NCI-H1694 treated with DMSO at 0.1 percent for 48 hours (cell line): ENCODE data around the gene EPHB4.
A peak's percentile ranks its signal among the peaks of the same experiment; 100 is the strongest.

ENCODE experiments used
- DNase-seq: peaks from one replicate; lab custom pipeline; 2025; lab: John Stamatoyannopoulos, UW

EPHB4 gene

DNA sequence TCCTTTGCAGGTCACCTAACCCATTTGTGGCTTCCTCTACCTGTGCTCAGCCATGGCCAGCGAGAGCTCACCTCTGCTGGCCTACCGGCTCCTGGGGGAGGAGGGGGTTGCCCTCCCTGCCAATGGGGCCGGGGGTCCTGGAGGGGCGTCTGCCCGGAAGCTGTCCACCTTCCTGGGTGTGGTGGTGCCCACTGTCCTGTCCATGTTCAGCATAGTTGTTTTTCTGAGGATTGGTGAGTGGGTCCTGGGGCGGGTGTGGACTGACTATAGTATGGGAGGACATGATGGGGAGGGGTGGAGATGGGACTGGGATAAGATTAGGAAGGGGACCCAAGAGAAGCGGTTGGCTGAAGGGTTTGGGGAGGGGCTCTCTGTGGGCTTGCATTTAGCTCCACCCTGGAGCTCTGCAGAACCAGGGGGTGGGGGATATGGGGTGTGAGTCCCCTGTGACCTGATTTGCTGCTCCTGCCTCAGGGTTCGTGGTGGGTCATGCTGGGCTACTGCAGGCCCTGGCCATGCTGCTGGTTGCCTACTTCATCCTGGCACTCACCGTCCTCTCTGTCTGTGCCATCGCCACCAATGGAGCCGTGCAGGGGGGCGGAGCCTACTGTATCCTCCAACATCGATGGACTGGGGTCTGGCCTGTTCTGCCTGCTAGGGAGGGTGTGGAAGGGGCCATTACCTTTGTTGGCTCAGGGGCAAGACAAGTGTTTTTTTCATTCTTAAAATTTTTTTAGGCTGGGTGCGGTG is 27.0 kb upstream of the EPHB4 start:
- no peak for DNase-seq

DNA sequence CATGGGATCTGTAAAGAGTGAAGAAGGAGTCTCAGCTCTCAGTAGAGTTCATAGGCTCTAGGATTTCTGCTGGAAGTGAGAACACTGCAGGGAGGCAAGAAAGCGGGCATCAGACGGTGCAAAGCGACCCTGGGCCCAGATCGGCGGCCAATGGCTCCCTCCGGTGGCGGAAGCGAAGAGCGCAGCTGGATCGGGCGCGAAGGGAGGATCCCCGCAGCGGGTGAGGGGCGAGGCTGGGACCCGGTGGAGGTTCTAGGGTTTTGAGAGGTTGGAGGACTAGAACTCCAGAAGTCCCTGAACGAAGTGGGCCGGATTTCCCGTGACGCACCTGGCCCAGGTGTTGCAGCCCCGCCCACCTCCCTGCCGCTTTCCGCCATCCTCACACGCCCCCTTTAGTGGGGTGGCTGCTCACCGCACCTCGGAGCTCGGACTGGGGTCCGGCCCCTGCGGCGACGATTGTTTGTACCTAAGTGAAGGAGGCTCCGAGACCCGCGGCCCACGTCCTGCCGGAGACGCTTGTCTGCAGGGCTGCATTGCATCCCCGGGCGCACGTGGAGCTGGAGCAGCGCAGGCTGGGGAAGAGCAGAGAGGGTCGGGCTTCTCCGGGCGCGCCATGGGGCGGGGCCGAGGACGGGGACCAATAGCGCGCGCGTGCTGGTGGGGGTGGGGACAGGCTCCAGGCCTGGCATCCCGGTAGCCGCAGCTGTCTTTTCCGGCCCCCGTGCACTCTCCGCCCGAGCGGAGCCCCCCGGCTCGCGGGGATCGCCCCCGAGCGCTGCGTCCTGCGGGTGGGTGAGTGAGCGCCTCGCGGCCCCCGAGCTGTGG is 24.9 kb upstream of the EPHB4 start, which contains the start of gene SLC12A9:
Gene SLC12A9, plus strand, starts transcription at position 666 of the 825 bp plus-strand sequence. CDS start 1,485 bp downstream, outside the sequence.
- peak; percentile 78 for DNase-seq

DNA sequence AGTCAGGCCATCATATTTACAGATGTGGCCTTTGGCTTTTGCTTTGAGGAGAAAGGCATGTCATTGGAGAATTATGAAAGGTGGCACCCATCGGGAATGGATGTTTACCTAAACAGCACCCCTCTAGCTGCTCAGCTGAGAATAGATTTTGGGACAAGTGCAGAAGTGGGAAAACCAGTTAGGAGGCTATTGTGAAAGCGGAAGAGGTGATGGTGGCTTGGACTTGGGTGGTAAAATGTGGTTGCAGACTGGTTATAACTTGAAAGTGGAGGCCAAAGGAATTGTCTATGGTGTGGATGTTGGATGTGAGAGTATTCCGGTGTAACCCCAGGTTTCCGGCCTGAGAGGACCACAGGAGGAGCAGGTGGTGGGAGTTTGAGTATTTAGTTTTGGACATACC is 20.0 kb upstream of the EPHB4 start:
- DNase-seq = no peak

DNA sequence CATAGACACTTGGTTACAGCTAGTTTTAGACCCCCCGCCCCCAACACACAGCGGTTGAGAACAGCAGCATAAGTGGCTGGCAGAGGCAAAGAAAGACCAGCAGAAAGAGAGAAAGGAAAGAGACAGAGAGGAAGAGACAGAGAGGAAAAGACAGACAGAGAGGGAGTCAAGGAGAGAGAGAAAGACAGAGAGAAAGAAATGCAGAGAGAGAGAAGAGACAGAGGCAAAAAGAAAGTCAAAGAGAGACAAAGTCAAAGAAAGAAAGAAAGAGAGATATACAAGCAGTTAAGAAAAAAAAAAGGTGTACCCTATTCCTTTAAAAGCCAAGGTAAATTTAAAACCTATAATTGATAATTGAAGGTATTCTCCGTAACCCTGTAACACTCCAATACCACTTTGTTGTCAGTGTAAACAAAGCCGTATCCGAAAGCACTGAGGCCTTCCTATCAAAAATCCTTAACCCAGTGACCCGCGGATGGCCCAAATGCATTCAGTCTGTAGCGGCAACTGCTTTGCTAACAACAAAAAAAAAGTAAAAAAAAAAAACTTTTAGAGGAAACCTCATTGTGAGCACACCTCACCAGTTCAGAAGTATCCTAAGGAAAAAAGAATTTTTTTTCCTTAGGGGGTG is 13.3 kb upstream of the EPHB4 start:
- DNase-seq = no peak

DNA sequence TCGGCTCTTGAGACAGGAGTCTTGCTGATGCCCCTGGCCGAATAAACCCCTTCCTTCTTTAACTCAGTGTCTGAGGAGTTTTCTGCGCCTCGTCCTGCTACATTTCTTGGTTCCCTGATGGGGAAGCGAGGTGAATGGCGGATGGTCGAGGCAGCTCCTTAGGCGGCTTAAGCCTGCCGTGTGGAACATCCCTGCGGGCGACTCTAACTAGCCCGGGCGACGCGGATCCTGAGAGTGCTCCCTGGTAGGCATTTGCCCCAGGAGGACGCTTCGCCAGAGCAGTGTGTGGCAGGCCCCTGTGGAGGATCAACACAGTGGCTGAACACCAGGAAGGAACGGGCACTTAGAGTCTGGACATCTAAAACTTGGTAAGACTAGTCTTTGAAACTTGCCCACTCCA is 12.0 kb upstream of the EPHB4 start:
- DNase-seq = no peak

DNA sequence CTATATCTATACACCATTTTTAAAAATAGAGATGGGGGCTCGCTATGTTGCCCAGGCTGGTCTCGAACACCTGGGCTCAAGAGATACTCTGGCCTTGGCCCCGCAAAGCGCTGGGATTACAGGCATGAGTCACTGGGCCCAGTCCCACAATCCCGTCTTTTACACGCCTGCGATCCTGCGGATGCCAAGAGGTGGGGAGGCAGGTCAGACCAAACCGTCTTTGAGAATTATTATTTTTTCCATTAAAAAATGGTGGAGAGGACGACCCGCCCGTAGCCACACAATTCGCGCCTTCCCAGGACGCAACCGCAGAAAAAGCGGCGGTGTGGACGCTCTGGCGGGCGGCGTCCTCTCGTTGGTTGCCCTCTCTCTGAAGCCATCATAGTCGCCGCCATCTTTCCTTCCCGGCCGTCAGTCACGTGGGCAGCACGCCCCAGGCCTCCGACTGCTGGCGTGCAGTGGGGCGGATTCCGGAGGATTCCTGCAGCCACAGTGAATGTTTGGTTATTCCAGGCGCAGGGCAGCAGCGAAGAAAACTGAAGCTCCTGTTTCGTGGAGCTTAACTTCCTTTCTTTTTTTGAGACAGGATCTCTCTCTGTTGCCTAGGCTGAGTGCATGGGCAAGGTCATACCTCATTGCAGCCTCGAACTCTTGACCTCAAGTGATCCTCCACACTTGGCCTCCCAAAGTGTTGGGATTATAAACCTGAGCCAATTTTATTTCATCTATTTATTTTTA is 9.9 kb upstream of the EPHB4 start:
- no peak for DNase-seq

DNA sequence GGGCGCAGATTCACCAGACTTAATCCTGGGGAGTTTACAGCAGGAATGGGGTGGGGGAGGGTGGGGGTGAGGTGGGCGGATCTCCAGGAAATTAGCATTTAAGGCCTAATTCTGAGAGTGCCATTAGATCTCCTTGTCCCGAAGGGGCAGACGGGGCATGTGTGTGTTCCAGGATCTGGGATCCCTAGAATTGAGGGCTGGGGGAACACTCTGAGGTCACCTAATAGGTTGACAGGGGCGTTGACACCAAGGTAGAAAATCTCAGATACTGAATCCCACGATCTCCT is 9.4 kb upstream of the EPHB4 start:
- no peak for DNase-seq

DNA sequence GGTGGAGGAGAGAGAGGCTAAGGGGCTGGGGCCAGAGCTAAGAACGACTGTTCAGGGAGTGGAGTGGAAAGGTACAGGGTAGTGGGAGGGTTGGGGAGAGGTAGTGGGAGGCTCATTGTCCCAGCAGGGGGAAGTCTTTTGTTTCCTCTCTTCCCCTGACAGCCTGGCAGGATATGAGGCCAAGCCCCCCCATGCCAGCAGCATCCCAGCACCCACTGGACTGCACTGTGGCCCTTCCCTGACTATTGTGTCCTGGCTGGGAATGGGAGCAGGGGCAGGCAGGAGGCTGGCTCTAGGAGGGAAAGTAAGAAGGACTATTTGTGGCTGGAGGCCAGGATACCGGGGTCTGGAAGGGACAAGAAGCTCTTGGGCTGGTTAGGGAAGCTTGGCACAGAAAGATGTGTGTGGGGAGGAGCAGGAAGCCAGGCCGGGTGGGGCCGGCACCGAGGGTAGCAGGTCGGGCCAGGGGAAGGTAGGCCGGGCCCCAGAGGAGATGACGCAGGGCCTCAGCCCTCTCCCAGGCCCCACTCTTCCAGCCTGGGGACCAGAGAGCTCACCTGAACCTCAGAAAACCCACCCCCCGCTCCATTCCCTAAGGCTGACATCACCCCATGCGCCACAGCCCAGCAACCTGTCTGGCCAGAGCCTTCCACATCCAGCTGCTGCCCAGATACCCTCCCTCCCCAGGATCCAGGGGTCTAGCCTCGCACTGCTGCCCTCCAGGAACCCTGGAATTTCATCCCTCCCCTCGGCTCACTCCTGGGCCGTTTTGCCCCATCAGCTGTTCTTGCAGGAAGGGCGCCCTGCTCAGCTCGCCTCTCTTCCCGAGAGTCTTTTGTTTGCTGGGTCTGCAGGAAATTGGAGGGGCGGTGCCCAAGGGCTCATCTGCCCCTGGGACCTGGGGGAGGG is 8.8 kb upstream of the EPHB4 start:
- no peak for DNase-seq

DNA sequence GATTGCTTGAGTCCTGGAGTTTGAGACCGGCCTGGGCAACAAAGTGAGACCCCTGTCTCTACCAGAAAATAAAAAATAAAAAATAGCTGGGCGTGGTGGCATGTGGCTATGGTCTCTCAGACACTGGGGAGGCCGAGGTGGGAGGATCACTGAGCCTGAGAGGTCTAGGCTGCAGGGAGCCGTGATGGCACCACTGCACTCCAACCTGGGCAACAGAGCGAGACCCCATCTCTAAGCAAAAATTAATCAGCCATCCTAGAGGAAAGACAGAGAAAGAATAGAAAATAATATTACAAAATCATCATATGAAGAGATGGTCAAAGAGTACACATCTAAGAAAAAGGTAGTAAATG is 4.9 kb upstream of the EPHB4 start:
- DNase-seq = no peak

DNA sequence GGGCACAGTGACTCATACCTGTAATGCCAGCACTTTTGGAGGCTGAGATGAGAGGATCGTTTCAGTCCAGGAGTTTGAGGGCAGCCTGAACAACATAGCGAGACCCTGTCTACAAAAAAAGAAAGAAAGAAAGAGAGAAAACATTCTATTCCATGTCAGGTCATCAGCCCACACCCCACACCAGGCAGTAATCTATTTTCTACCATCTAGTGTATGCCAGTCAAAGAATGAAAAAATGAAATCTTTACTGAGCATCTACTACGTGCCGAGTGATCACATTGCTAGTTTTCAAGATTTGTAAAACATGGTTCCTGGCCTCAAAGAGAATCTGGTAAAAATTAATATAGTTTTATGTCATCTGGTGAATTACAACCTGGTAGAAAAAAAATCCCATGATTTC is 3.1 kb upstream of the EPHB4 start:
- DNase-seq = no peak

DNA sequence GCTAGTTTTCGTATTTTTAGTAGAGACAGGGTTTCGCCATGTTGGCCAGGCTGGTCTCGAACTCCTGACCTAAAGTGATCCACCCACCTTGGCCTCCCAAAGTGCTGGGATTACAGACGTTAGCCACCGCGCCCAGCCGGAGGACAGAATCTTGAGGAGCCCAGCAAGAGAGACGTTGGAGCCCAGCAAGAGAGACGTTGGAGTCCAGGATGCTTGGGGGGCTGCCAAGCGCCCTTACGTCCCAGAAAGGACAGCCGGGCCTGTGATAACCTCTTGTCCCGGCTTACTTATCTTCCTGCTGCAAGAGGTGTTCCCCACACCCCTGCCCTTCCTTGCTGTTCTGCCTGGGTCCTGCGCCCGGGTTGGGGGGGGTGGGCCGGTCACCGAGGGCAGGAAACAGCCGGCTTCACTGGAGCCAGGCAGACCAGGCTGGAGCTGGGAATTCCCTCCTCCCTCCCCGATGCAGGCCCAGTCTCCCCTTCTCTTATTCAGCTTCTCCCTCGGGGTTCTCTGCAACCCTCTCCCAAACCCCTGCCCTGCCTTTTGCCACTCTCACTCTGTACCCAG is 1.9 kb upstream of the EPHB4 start:
- DNase-seq = no peak

DNA sequence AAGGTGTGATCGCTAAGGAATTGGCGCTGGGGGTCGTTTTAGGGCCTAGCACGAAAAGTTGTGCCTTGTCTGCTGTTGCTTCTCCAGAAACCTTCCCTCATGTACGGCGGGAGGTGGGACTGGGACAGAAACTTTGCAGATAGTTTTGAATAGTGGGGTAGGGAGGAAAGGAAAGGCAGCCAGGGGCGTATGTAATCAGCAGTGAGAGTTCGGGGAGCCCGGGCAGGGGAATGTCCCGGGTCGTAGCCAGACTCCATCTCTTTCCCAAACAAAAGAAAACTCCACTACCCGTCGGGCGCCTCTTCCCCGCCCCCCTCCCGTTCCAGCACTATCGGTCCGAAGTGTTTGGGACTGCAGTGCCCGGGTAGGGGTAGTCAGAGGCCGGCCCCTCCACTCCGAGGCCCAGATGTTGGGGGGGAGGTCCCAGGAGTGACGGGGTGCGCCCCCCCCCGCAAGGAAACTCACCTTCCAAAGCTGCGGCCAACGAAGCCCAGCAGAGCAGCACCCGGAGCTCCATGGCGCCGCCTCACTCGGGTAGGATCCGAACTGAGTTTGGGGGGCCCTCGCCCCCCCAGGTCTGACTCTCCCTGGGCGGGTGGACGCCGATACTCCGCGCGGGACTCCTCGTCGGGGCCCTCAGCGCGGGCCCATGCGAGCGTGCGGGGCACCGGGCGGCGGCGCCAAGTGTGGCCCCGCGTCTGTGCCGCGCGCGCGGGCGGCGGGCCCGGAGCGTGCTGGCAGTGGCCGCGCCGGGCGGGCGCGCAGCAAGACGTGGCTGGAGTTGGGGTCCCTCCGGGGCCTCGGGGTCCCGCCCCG is 601 bp downstream of the EPHB4 start:
- no peak for DNase-seq

DNA sequence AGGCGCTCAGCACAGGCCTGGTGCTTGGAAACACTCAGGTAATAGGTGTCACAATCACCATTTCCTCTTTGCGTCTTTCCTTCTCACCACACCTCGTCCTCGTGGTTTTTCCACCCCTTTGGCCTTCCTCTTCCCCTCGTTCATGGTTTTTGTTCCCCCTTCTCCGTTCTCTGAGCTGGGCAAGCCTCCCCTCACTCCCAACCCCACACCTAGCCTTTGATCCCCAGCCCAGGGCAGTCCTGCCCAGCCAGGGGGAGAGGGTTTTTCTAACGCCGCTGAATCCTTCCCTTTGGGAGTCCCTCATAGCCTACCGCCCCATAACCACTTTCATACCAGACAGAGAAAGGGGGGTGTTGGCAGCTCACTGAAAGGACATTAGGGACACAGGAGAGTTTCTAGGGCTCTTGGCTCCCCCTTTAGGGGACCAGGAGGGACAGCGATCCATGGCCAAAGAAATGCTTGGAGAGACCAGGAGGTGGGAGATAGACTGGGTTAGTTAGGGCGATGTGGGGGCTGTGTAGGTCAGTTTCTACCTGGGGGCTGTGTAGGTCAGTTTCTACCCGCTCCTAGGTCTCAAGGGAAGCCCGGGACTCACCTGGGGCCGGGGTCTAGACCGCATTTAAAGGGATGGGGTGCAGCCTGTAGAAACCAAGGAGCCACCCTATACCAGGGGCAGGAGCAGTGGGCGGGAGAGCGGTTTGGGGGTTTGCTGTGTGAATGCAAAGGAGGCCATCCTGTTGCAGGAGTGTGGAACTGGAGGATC is 1.4 kb downstream of the EPHB4 start:
- peak; percentile 12 for DNase-seq

DNA sequence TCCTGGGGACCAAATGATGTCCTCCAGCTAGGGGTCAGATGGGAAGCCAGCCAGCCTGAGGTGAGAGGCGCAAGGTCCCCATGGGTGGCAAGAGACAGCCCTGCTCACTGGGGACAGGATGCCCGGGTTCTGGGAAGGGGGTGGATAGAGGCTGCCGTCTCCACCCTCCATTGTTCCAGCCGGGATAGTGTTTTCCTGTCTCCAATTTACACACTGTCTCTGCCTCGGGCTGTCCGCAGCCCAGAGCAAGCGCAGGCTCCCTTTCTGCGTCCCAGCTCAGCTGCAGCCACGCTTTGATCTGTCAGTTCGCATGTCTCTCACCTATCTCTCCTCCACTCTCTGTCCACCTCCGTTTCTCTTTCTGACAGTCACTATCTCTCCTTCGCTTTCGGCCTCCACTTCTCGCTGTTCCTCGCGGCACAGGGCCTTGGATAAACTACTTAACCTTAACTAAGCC is 2.1 kb downstream of the EPHB4 start:
- no peak for DNase-seq

DNA sequence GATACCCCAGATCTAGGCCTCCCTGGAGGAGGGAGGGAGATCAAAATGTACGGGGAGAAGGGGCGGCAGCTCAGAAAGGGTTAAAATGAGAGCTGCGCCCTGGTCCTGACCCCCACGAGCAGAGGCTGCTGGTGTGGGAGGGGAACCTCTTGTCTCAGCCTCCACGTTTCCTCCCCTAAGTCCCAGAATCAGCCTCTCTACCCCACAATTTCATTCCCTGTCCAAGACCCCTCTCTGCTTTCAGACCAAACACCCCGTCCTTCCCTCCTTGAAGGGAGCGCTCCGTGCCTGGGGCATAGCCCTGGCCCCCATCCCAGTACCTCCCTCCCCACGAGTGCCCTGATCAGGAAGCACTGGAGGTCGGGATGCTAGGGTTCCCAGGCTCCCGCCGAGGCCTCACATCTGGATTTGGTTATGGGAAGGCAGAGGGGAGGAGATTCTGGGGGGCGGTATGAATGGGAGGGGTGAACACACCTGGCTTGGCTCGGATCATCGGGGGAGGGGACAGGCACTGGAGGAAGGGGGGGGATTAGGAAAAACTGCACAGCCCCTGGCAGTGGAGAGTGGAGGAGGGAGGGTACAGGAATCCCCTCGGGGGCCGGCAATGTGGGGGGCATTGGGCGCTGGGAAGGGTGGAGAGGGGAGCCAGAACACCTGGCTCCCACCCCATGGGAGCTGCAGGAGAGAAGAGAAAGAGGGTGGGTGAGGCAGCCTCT is 2.7 kb downstream of the EPHB4 start:
- no peak for DNase-seq

DNA sequence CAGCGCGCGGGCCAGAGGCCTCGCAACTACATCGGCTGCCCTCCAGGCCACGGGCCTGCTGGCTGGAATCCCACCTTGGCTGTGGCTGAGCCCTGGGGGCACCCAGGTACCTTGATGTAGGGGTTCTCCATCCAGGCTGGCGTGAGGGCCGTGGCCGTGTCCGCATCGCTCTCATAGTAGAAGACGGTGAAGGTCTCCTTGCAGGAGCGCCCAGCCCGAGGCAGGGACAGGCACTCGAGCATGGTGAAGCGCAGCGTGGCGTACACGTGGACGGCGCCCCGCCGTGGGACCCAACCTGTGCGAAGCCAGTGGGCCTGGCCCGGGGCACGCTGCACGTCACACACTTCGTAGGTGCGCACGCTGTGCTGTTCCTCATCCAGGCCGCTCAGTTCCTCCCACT is 3.8 kb downstream of the EPHB4 start:
- no peak for DNase-seq

DNA sequence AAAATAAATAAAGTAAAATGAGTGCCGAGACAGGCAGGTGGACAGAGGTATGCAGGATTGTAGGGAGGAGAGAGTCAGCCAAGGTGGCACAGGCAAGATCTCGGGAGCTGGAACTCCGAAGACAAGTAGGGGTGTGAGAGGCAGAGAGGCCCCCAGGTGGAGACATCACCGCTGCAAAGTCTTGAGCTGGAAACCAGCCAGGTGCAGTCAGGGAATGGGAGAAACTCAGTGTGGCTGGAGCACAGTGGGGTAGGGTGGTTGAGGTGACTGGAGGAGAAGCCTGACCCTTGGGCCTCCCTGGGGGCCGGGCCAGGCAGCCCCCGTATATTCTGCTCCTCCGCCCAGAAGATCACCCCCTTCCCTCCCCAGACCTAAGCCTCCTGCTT is 4.2 kb downstream of the EPHB4 start:
- DNase-seq = no peak

DNA sequence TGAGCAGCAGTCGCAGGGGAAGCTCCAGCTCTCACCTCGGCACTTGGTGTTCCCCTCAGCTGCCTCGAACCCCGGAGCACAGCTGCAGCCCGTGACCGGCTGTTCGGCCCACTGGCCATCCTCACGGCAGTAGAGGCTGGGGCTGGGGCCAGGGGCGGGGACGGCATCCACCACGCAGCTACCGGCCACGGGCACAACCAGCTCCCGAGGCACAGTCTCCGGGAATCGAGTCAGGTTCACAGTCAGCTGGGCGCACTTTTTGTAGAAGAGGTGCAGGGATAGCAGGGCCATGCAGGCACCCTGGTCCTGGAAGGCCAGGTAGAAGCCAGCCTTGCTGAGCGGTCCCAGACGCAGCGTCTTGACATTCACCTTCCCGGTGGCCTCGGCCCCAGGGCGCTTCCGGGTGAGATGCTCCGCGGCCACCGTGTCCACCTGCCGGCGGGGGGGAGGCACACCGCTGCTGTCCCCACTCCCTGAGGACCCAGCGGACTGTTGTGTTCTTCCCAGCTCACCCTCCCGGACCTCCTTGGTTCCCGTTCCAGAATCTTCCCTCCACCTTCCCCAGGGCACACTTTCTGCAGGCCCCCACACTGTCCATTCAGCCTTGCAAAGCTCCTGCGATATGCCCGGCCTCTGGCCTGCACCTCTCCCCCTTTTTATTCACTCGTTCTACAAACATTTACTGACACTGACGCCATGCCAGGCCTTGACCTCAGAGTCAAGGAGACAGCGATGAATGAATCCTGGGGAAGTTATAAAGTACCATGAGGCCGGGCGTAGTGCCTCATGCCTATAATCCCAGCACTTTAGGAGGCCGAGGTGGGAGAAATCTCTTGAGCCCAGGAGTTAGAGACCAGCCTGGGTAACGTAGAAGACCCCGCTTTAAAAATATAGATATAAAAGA is 4.8 kb downstream of the EPHB4 start:
- no peak for DNase-seq
